Transverse colon (tissue), 3 donors: ENCODE data around the gene PRG2.

Experiments used
- CTCF ChIP-seq, 5 experiments: fragments of 200-600 bp in 3 of 5; fragments of 450-650 bp in 2 of 5; sonication (generic) in 3 of 5; IDR thresholded peaks; 1 replicate in 2 of 5; 2 replicates in 3 of 5; pipeline ENCODE4 v1.5.1; 2016 to 2017; ENCODE audit warnings: antibody characterized with exemption in 5 of 5, inconsistent platforms in 3 of 5, mild to moderate bottlenecking in 2 of 5, moderate library complexity in 1 of 5
- EP300 ChIP-seq: sonication (generic); formaldehyde crosslinking; IDR thresholded peaks from one replicate; pipeline ENCODE4 v1.6.1; 2017; ENCODE audit warnings: antibody characterized with exemption, low read depth

DNA sequence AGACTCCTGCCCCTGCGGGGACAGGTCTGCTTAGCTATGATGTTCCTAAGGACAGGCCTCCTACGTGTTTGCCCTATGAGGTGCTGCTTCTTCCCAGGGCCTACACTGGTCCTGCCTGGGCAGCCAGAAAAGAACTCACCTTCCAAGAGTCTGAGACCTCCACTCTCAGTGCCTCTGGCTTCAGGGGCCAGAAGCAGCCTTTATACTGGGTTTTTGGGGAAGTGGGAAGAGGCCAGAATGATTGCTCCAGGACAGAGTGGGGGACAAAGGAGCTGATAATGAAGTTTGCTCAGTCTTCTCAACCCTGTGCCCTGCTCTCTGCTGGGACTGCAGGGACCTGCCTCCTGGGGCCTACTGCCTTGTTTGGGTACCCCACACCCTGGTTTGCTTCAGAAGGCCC is 9.5 kb downstream of the PRG2 start, which contains the start of gene PRG3:
- no peak for TF ChIP-seq CTCF (IDR thresholded peaks at IDR 0.05)
- no peak for TF ChIP-seq EP300
